ENCODE data around the gene PITPNM3.
"Not testable (repeated sequence)": the region's sequence is repeated elsewhere in the genome, so short reads cannot be mapped to it uniquely, and the experiment has no call there.

- not testable (repeated sequence) for TF ChIP-seq POLR2A (IDR thresholded peaks at IDR 0.05)
- TF ChIP-seq, protein P1, sequence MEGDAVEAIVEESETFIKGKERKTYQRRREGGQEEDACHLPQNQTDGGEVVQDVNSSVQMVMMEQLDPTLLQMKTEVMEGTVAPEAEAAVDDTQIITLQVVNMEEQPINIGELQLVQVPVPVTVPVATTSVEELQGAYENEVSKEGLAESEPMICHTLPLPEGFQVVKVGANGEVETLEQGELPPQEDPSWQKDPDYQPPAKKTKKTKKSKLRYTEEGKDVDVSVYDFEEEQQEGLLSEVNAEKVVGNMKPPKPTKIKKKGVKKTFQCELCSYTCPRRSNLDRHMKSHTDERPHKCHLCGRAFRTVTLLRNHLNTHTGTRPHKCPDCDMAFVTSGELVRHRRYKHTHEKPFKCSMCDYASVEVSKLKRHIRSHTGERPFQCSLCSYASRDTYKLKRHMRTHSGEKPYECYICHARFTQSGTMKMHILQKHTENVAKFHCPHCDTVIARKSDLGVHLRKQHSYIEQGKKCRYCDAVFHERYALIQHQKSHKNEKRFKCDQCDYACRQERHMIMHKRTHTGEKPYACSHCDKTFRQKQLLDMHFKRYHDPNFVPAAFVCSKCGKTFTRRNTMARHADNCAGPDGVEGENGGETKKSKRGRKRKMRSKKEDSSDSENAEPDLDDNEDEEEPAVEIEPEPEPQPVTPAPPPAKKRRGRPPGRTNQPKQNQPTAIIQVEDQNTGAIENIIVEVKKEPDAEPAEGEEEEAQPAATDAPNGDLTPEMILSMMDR (IDR thresholded peaks at IDR 0.05) = not testable (repeated sequence)
Observed at GRCh38 chr17:6482796-6483195, 73.6 kb downstream of the PITPNM3 start.

Data from adrenal gland (tissue), 5 donors.